HG02852 (cell line): Measurements from ENCODE around the gene FAM222A.

ENCODE experiments used
- ATAC-seq: cut with Tn5 transposase; IDR thresholded peaks from one replicate; pipeline ENCODE4 v1.9.1; 2021; ENCODE audit warnings: mild to moderate bottlenecking, moderate library complexity; ENCODE audit not compliant: unreplicated experiment

The FAM222A gene

GRCh38 chr12:109795023-109795422 is 81.4 kb downstream of the FAM222A start:
- ATAC-seq: no peak

- ATAC-seq: no peak
Measured at GRCh38 chr12:109796057-109796456, 82.4 kb downstream of the FAM222A start.

GRCh38 chr12:109797905-109798669 is 84.5 kb downstream of the FAM222A start:
- ATAC-seq: no peak

- no peak for ATAC-seq
Measured at GRCh38 chr12:109798691-109799090, 85.1 kb downstream of the FAM222A start.

- no peak for ATAC-seq
Measured at GRCh38 chr12:109800536-109800935, 86.9 kb downstream of the FAM222A start.

GRCh38 chr12:109802828-109803227 is 89.2 kb downstream of the FAM222A start:
- ATAC-seq: no peak

- no peak for ATAC-seq
Measured at GRCh38 chr12:109803678-109804077, 90.1 kb downstream of the FAM222A start.

GRCh38 chr12:109804820-109805761 is 91.5 kb downstream of the FAM222A start:
- no peak for ATAC-seq

GRCh38 chr12:109807954-109808643 is 94.5 kb downstream of the FAM222A start:
- no peak for ATAC-seq

GRCh38 chr12:109808876-109809646 is 95.4 kb downstream of the FAM222A start:
- no peak for ATAC-seq

- ATAC-seq: no peak
Measured at GRCh38 chr12:109810954-109811623, 97.5 kb downstream of the FAM222A start.

GRCh38 chr12:109811624-109811995 is 98.0 kb downstream of the FAM222A start:
- no peak for ATAC-seq

GRCh38 chr12:109813810-109814416 is 100.3 kb downstream of the FAM222A start:
- ATAC-seq: no peak

GRCh38 chr12:109814600-109815150 is 101.0 kb downstream of the FAM222A start:
- ATAC-seq: no peak

- ATAC-seq: no peak
Measured at GRCh38 chr12:109815225-109815624, 101.6 kb downstream of the FAM222A start.

GRCh38 chr12:109815757-109816617 is 102.4 kb downstream of the FAM222A start:
- ATAC-seq: no peak

GRCh38 chr12:109816870-109817269 is 103.2 kb downstream of the FAM222A start:
- no peak for ATAC-seq

GRCh38 chr12:109817627-109818231 is 104.1 kb downstream of the FAM222A start:
- ATAC-seq: no peak
